Mesenchymal stem cell (in vitro differentiated cells and primary cell): ENCODE measurements around the gene CCDC178.

ENCODE experiments used
- DNase-seq: peaks from one replicate; pipeline ENCODE4 v3.0.0-alpha.2; 2013
- H2AFZ ChIP-seq: one replicate; pipeline ENCODE4 v1.6.1; 2013; ENCODE audit warnings: low read depth, mild to moderate bottlenecking, control low read depth, inconsistent platforms, low read length, moderate library complexity
- H2AK5ac ChIP-seq: 2 replicates; pipeline ENCODE4 v1.6.1; 2013; ENCODE audit warnings: low read length, moderate library complexity, mild to moderate bottlenecking, inconsistent platforms; ENCODE audit not compliant: severe bottlenecking
- H2BK120ac ChIP-seq: one replicate; pipeline ENCODE4 v1.6.1; 2013; ENCODE audit warnings: low read depth, mild to moderate bottlenecking, inconsistent platforms, low read length, moderate library complexity
- H2BK12ac ChIP-seq, 2 experiments: one replicate each; pipeline ENCODE4 v1.6.1; 2013; ENCODE audit warnings: inconsistent platforms in 2 of 2, low read length in 2 of 2, mild to moderate bottlenecking in 2 of 2, moderate library complexity in 2 of 2, control low read depth in 1 of 2
- H2BK15ac ChIP-seq: one replicate; pipeline ENCODE4 v1.6.1; 2013; ENCODE audit warnings: mild to moderate bottlenecking, low read depth, inconsistent platforms; ENCODE audit not compliant: poor library complexity, severe bottlenecking
- H2BK5ac ChIP-seq: 2 replicates; pipeline ENCODE4 v1.6.1; 2013; ENCODE audit warnings: low read depth, mild to moderate bottlenecking, low read length, control low read depth, inconsistent platforms; ENCODE audit not compliant: poor library complexity, severe bottlenecking
- H3K14ac ChIP-seq, 2 experiments: one replicate each; pipeline ENCODE4 v1.6.1; 2013; ENCODE audit warnings: inconsistent platforms in 2 of 2, low read length in 2 of 2, control low read depth in 1 of 2, mild to moderate bottlenecking in 1 of 2, moderate library complexity in 1 of 2
- H3K18ac ChIP-seq, 2 experiments: one replicate each; pipeline ENCODE4 v1.6.1; 2013; ENCODE audit warnings: inconsistent platforms in 2 of 2, low read length in 2 of 2, control low read depth in 1 of 2, low read depth in 1 of 2, mild to moderate bottlenecking in 1 of 2
- H3K23ac ChIP-seq, 2 experiments: one replicate each; pipeline ENCODE4 v1.6.1; 2013; ENCODE audit warnings: inconsistent platforms in 2 of 2, low read length in 2 of 2, mild to moderate bottlenecking in 2 of 2, moderate library complexity in 2 of 2, control low read depth in 1 of 2
- H3K27ac ChIP-seq: 2 replicates; pipeline ENCODE4 v1.5.1; 2013; ENCODE audit warnings: mild to moderate bottlenecking, moderate library complexity, low read length, control low read depth, inconsistent platforms; ENCODE audit not compliant: poor library complexity, severe bottlenecking
- H3K27me3 ChIP-seq, 2 experiments: 2 replicates each; pipeline versions ENCODE4 v1.6.1 to v1.7.0; 2013; ENCODE audit warnings: low read length in 2 of 2, mild to moderate bottlenecking in 2 of 2, moderate library complexity in 2 of 2, control low read depth in 1 of 2, inconsistent platforms in 1 of 2; ENCODE audit not compliant: control insufficient read depth in 1 of 2, insufficient read depth in 1 of 2
- H3K36me3 ChIP-seq, 2 experiments: 2 replicates each; pipeline versions ENCODE4 v1.6.1 to v1.7.0; 2013; ENCODE audit warnings: low read length in 2 of 2, control low read depth in 1 of 2, inconsistent platforms in 1 of 2, low read depth in 1 of 2, mild to moderate bottlenecking in 1 of 2; ENCODE audit not compliant: insufficient read depth in 2 of 2, control insufficient read depth in 1 of 2
- H3K4ac ChIP-seq, 2 experiments: one replicate each; pipeline ENCODE4 v1.6.1; 2013; ENCODE audit warnings: inconsistent platforms in 2 of 2, low read length in 2 of 2, mild to moderate bottlenecking in 2 of 2, moderate library complexity in 2 of 2, control low read depth in 1 of 2, low read depth in 1 of 2
- H3K4me1 ChIP-seq: 2 replicates; pipeline ENCODE4 v1.6.1; 2013; ENCODE audit warnings: low read depth, low read length, control low read depth; ENCODE audit not compliant: control insufficient read depth, insufficient read depth
- H3K4me2 ChIP-seq: 2 replicates; pipeline ENCODE4 v1.6.1; 2013; ENCODE audit warnings: low read length, mild to moderate bottlenecking, inconsistent platforms; ENCODE audit not compliant: poor library complexity, severe bottlenecking
- H3K4me3 ChIP-seq, 2 experiments: 2 replicates each; pipeline versions ENCODE4 v1.5.1 to v1.7.0; 2013; ENCODE audit warnings: low read length in 2 of 2, mild to moderate bottlenecking in 2 of 2, control low read depth in 1 of 2, low read depth in 1 of 2; ENCODE audit not compliant: insufficient read depth in 1 of 2
- H3K79me1 ChIP-seq: replicated peaks from 2 replicates; pipeline ENCODE4 v1.6.1; 2013; ENCODE audit warnings: mild to moderate bottlenecking, control low read depth, low read length, inconsistent platforms; ENCODE audit not compliant: poor library complexity, severe bottlenecking
- H3K9ac ChIP-seq: 2 replicates; pipeline ENCODE4 v1.7.0; 2013; ENCODE audit warnings: mild to moderate bottlenecking, low read length, moderate library complexity
- H3K9me3 ChIP-seq: 2 replicates; pipeline ENCODE4 v1.7.0; 2013; ENCODE audit warnings: mild to moderate bottlenecking, low read length; ENCODE audit not compliant: control insufficient read depth
- H4K8ac ChIP-seq: one replicate; pipeline ENCODE4 v1.6.1; 2013; ENCODE audit warnings: inconsistent platforms, mild to moderate bottlenecking, low read length, moderate library complexity
- H4K91ac ChIP-seq: one replicate; pipeline ENCODE4 v1.6.1; 2013; ENCODE audit warnings: mild to moderate bottlenecking, low read length, inconsistent platforms
- WGBS: methylation state at CpG from one replicate; pipeline ENCODE4 v1.1.7; 2013; ENCODE audit warnings: mixed read lengths; 5-methylcytosine and 5-hydroxymethylcytosine counted together

The CCDC178 gene

GRCh38 chr18:33113416-33113815, 327.1 kb downstream of the CCDC178 start:
- H3K14ac ChIP-seq: no peak overlapping the region
- no peak overlapping the region for H2BK15ac ChIP-seq
- no peaks in the 10 kb centered on the region for H3K79me1 ChIP-seq
- H3K4me2 ChIP-seq: no peak overlapping the region
- H4K8ac ChIP-seq: no peak overlapping the region
- H3K18ac ChIP-seq: no peak overlapping the region
- H2AK5ac ChIP-seq: no peak overlapping the region
- H2BK5ac ChIP-seq: no peak overlapping the region
- H3K23ac ChIP-seq: no peak overlapping the region
- H3K4ac ChIP-seq: no peak overlapping the region
- no peak overlapping the region for H2BK120ac ChIP-seq
- no peaks in the 10 kb centered on the region for H3K27me3 ChIP-seq
- H2AFZ ChIP-seq: no peak overlapping the region
- no peaks in the 10 kb centered on the region for H3K4me1 ChIP-seq
- no peak overlapping the region for H3K9ac ChIP-seq
- H3K27ac ChIP-seq: no peak overlapping the region
- peaks cover 4% of the 10 kb centered on the region for H3K9me3 ChIP-seq
- no peaks in the 10 kb centered on the region for H3K36me3 ChIP-seq
- H4K91ac ChIP-seq: no peak overlapping the region
- no CpG with 5 or more reads among the region's 1 CpG for WGBS
- no peak overlapping the region for H3K4me3 ChIP-seq
- no peak overlapping the region for H2BK12ac ChIP-seq
- DNase-seq: no peak

GRCh38 chr18:33107511-33107910, 333.0 kb downstream of the CCDC178 start:
- DNase-seq: no peak
- no peak overlapping the region for H3K4ac ChIP-seq
- H3K9ac ChIP-seq: no peak overlapping the region

GRCh38 chr18:33101316-33101715, 339.2 kb downstream of the CCDC178 start:
- Histone ChIP-seq H2AFZ (no peak overlapping the region), H3K36me3 (no peaks in the 10 kb centered on the region), H3K4ac (no peak overlapping the region), H3K23ac (no peak overlapping the region), H3K18ac (no peak overlapping the region), H2AK5ac (no peak overlapping the region), H2BK12ac (no peak overlapping the region), H3K14ac (no peak overlapping the region), H3K4me3 (no peak overlapping the region), H3K27me3 (no peaks in the 10 kb centered on the region), H3K9ac (no peak overlapping the region), H2BK5ac (no peak overlapping the region), H4K91ac (no peak overlapping the region), H3K9me3 (no peaks in the 10 kb centered on the region), H3K79me1 (no peaks in the 10 kb centered on the region), H2BK15ac (no peak overlapping the region), H2BK120ac (no peak overlapping the region), H3K4me1 (no peaks in the 10 kb centered on the region), H4K8ac (no peak overlapping the region), H3K27ac (no peak overlapping the region), H3K4me2 (no peak overlapping the region)
- whole genome bisulfite sequencing: no CpG with 5 or more reads among the region's 3 CpGs
- DNase-seq: no peak

More at GRCh38 chr18:33107511-33107910, 333.0 kb downstream of the CCDC178 start:
- no peaks in the 10 kb centered on the region for H3K79me1 ChIP-seq
- no peak overlapping the region for H2AK5ac ChIP-seq
- H3K4me1 ChIP-seq: no peaks in the 10 kb centered on the region
- no peak overlapping the region for H2BK5ac ChIP-seq
- no peak overlapping the region for H4K91ac ChIP-seq
- H3K4me3 ChIP-seq: no peak overlapping the region
- no peak overlapping the region for H3K23ac ChIP-seq
- no peak overlapping the region for H3K18ac ChIP-seq
- H3K9me3 ChIP-seq: no peaks in the 10 kb centered on the region
- H3K27me3 ChIP-seq: no peaks in the 10 kb centered on the region
- no peak overlapping the region for H4K8ac ChIP-seq
- no peak overlapping the region for H2BK12ac ChIP-seq
- no peaks in the 10 kb centered on the region for H3K36me3 ChIP-seq
- H2BK120ac ChIP-seq: no peak overlapping the region
- H3K14ac ChIP-seq: no peak overlapping the region
- no peak overlapping the region for H2BK15ac ChIP-seq
- H3K27ac ChIP-seq: no peak overlapping the region
- H3K4me2 ChIP-seq: no peak overlapping the region
- H2AFZ ChIP-seq: no peak overlapping the region

GRCh38 chr18:33099626-33100025, 340.9 kb downstream of the CCDC178 start:
- no peak overlapping the region for H2BK12ac ChIP-seq
- H3K14ac ChIP-seq: no peak overlapping the region
- H4K91ac ChIP-seq: no peak overlapping the region
- no peak overlapping the region for H2AFZ ChIP-seq
- H3K4me3 ChIP-seq: no peak overlapping the region
- H4K8ac ChIP-seq: no peak overlapping the region
- H3K9me3 ChIP-seq: no peaks in the 10 kb centered on the region
- H3K36me3 ChIP-seq: no peaks in the 10 kb centered on the region
- H3K23ac ChIP-seq: no peak overlapping the region
- H3K4ac ChIP-seq: no peak overlapping the region
- no peak overlapping the region for H2BK120ac ChIP-seq
- no peak for DNase-seq
- H2BK15ac ChIP-seq: no peak overlapping the region
- H3K18ac ChIP-seq: no peak overlapping the region
- H3K9ac ChIP-seq: no peak overlapping the region
- WGBS: 100% methylated on average over 2 of the region's 3 CpGs
- H2BK5ac ChIP-seq: no peak overlapping the region
- no peak overlapping the region for H3K4me2 ChIP-seq
- no peaks in the 10 kb centered on the region for H3K4me1 ChIP-seq
- no peaks in the 10 kb centered on the region for H3K79me1 ChIP-seq
- no peak overlapping the region for H2AK5ac ChIP-seq
- H3K27ac ChIP-seq: no peak overlapping the region
- no peaks in the 10 kb centered on the region for H3K27me3 ChIP-seq
